COLO668 (cell line): ENCODE data around the gene ERICH6.
A peak's percentile ranks its signal among the peaks of the same experiment; 100 is the strongest.

ENCODE experiments used
- DNase-seq: peaks from one replicate; lab custom pipeline; 2025; ENCODE audit not compliant: unreplicated experiment; lab: John Stamatoyannopoulos, UW

ERICH6 gene

DNA sequence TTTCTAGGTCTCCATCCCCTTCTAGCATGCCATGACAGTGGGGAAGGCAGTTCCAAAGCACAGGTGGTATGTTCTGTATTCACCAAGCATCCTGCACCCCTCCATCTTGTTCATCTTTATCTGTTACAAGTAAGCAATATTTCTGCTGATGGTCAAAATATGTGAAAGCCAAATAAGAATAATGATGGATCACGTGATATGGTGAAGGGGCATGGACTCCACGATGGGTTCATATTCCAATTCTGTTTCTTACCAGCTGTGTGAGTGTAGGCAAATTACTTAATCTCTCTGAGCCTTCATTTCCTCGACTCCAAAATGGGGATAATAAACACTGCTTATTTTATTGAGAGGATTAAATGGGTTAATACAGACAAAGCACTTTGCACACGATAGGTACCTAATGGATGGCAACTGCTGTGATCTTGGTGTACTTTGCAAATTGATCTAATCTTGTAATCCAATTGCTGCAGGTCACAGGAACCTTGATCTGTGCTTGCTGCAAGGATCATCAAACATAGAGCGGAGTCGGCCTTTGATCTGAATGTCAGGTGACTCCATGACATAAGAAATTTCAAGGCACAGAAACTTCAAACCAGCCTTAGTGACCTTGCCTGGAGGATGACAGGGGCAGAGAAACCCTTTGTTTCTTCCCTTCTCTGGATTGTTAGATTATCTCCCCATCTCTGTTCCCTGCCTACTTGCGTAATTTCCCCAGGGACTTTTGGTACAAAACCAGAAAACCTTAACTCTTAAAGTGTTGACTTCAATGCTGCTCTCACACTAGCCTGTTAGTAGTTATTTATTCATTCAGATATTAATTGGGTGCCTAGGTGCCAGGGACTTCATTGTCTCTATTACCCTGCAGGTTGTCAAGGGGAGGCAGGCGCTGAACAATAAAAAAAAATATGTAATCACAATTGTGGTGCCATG, 33.4 kb upstream of the ERICH6 start:
- DNase-seq: no peak

DNA sequence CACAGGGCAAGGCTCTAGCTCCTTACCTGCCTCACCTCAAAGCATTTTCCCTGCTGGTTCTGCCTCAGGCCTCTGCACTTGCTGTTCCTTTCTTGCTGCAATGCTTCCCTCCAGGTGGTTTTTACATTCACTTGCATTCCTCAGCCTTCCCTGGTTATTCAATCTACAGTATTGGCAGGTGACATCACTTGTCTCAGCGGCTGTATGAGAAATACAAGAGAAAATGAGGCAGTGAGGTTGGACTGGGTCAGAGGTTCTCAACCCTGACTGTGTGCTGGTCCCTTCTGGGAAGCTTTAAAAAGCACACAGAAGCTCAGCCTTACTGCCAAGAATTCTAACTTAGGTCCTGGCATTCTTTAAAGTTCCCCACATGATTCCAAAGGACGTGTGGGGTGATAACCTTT, 32.6 kb upstream of the ERICH6 start:
- DNase-seq: no peak

DNA sequence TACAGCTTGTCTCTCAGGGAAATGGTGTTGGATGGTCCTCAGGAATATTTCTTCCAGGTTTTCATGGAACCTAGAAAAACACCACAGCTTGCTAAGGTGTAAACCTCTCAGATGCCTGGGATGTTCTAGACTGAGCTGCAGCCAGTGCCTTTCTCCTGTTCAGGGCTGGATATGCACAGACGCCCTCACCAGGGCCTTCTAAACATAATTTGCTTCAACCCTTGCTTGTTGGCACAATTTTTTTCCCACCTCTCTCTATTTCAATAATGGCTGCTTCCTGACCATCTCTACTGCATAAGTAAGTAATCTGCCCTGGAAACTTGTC, 31.0 kb upstream of the ERICH6 start:
- no peak for DNase-seq

DNA sequence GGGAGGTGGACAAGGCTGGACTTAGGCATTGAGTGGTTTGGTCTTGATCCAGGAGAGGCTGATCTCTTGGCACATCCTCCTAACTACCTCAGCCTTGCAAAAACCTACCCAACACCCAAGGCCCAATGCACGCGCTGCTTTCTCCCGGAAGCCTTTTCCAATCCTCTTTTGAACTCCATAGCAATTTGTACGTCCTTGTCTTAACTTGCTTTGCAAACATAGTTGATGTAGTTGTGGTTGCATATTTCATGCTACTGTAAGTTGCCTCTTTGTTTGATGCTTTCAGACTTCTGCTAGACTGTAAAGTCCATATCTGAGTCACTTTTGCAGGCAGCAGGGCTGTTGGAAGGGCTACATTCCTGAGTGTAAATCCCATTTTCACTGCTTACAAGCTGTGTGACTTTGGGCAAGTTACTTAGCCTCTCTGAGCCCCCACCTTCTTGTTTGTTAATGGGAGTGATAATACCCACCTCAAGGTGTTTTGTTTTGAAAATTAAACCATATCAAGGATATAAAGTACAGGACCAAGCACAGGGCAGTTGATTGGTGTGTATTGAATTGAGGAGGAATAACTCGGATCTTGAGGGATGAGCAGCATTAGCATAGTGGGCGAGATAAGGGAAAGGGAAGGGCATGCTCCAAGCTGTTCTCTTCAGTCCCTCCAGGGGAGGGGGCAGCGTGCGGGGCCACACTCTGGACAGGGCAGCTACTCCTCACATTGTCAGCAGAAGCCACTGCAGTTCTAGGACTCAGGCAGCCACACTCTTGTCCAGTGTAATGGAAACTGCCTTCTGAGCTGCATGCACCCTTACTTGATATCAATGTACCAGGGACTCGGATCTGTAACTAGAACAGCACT, 30.4 kb upstream of the ERICH6 start:
- no peak for DNase-seq

DNA sequence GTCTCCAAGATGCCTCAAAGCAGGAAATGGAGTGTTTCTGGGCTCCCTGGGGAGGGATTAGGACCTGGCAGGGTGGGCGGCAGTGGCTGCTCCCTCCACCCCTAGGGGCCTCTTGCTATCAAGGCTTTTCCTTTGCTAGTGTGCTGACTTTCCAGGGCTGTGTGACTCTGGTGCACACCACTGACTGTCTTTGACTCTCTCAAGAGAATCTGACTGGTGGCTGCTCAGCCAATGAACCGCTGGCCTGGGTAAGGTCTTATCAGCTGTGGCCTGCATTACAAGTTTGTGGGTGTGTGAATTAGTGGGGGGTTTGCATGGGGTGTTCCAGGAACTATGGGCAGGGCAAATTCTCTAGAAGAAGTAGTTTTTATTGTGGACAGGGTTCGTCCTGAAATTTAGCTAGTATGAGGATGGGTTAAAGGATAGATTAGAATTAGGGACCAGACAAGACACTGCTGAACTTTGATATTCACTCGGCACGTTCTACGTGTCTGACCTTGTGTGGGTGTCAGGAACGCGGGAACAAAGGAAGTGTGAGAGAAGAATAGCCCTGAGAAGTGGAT, 29.7 kb upstream of the ERICH6 start:
- no peak for DNase-seq

DNA sequence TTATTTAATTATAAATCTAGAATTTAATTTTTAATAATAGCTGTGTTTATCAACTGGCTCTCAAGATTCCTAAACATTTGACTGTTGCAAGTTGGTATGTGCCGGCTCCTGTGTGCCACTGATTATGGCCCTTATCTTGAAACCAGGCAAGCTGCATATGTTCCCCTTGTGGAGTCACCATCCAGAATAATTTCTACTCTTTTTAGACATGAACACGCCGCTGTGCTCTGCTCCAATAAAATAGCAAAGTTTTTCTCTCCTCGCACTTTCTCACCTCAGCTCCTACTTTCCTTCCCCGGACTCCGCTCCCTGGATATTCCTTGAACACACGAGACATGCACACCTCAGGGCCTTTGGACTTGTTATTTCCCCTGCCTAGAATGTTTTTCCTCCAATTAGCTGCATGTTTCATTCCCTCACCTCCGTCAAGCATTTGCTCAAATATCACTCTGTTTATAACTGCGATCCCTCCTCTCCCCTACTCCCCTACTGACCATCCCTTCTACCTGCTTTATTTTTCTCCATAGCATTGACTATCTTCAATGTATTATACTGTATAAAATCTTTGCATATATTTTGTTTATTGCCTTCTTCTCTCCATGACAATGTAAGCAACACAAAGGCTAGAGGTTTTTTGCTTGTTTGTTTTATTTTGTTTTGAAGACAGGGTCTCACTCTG, 26.1 kb upstream of the ERICH6 start:
- DNase-seq: no peak

DNA sequence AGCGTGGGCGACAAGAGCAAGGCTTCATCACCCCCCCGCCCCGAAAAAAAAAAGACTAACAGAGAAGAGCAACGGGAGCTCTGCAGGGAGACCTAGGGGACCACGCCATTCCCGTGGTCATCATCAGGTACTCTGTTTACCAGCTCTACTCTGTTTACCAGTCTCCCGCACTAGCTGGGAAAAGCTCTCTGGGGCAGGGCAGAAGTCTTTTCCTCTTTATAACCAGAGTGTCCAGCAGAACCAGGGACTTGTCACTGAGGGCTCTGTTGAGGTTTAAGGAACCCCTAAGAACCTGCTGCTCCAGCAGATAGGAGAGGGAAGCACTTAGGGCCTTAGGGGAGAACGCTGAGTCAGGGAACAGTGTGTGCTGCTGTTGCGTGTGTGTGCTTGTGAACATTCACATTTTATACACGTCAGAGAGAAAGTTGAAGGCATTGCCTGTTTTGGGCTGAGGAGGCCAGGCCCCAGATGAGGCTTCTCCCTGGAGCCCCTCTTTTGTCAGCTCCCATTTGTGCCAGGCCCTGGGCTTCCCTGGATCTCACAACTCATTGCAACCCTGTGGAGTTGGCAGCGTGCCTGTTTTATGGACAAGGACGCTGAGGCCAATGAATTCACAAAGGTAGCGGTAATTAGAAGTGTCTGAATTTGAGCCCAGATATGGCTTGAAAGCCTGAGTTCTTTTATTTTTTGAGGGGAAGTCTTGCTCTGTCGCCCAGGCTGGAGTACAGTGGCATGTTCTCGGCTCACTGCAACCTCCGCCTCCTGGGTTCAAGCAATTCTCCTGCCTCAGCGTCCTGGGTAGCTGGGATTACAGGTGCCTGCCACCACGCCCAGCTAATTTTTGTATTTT, 24.2 kb upstream of the ERICH6 start:
- DNase-seq: no peak

DNA sequence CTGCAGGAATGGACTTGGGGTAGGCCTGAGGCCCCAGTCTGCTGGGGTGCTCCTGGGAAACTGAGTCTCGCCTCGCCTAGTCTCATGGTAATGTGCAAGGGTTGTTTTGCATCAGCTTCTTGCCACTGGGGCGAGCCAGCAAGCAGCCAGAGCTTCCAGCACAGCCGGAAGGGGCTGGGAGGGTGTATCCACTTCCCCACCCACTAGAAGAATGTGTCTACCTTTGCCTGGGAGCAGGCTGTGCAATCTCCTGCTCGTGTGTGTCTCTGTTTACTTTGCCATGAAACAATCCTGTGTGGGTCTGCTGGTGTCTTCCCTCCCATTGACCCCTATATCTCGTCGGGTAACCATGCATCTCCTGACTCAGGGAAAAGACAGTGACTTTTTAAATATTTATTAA, 21.8 kb upstream of the ERICH6 start:
- DNase-seq: no peak

DNA sequence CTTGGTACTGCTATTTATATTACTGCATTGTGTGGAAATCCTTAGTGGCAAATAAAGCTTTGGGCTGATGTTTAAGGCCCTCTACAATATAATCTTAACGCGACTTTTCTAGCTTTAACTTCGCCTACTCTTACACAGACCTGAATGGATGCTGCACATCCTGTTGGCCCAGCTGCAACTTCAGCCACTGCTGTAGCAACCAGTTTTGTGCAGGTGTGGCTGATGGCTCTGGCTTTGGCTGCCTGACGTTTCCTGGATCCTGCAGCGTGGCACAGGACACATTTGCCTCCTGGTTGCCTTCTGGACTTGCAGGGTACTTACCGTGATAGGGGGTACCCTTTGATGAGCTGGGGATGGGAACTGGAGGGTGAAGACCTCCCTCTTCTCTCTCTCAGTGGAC, 20.2 kb upstream of the ERICH6 start:
- DNase-seq: peak; percentile 7

DNA sequence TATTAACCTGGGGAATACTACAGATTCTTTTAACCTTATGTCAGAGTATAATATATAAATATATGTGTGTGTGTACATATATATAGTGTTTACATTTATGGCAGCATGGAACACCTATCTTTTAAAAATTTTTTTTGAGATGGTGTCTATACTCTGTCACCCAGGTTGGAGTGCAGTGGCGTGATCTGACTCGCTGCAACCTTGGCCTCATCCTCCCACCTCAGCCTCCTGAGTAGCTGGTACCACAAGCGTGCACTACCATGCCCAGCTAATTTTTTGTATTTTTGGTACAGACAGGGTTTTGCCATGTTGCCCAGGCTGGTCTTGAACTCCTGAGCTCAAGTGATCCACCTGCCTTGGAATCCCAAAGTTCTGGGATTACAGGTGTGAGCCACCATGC, 18.5 kb upstream of the ERICH6 start:
- DNase-seq: no peak

DNA sequence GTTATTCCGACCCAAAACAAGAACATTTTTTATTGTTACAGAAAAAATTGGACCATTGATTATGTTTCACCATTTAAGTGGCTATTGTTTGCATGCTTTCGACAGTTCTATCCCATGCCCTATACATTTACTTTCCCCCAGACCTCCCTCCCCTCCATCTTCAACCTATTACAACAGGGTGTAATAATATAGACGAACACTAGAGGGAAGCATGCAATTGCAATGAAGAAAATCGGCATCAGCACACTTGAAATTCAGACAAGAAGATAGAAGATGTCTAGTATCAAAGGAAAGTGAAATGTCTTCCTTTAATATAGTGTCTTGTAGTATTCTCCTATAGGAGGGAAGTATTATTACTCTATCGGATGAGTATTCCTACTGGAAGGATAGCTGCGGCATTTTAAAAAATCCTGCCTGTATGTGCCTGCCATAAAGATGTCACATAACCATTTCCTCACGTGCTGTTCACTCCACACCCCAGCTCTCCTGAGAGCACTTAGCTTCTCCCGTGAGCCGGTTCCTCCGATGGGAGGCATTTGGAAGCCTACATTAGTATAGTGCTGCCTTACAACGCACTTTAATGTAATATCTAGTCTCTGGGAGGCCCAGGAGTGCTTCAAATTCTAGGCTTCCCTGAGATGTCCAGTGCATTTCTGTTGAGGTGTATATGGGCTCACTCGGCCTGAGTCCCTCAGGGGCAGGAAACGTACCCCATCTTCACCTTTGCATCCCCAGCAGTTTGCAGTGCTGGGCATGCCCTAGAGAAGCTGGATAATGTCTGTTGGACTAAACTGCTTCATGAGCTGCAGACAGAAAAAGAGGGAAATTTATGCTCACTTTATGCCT, 17.8 kb upstream of the ERICH6 start:
- DNase-seq: no peak

DNA sequence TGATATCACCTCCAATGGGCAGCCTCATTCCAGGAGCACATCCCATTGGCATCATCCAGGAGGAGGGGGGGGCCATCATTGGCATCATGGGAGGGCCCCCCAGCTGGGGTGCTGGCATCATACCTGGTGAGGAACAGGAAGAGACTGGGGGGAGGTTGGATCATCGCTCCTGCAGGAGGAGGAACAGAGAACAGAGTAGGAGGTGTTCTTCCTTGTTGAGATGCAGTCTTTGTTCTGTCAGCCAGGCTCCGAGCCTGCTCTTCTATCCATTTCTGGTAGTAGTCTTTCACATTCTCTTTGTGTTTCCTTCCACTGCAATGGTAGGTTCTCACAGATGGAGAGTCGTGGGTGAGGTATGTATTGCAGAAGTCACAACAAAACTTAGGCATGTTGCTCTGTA, 16.7 kb upstream of the ERICH6 start:
- no peak for DNase-seq

DNA sequence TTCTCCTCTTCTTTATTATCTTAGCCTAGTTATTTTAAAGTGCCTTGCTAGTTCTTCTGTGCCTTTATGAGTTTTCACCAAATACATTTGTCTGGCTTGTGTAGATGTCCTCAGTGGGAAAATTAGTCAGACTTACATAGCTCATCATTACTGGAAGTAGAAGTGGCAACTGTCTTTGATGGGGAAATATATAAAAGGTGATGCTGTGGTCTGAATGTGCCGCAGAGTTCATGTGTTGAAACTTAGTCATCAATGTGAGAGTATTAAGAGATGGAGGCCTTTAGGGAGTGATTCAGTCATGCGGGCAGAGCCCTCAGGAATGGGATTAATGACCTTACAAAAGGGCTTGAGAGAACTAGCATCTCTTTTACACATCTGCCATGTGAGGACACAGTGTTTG, 6.4 kb upstream of the ERICH6 start:
- no peak for DNase-seq

DNA sequence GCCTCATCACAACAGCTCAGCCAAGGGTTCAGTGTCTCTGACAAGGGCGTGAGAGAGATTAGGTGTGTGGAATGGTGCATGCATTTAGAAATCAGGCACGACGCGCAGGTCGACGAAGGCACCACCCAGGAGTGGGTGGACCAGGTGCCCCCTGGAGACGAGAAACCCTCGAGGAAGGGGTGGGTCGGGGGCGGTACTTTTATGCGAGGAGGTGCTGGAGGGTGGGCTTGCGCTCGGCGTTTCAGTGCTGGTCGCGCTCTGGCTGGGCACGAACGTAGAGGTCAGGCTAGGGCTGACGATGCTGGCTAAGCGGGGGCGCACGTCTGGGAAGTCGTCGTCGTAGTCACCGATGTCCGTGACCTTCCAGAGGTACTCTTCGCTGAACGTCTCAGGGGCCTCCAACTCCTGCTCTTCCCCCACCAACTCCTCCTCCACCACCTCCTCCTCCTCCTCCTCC, 393 bp downstream of the ERICH6 start:
- peak; percentile 17 for DNase-seq

DNA sequence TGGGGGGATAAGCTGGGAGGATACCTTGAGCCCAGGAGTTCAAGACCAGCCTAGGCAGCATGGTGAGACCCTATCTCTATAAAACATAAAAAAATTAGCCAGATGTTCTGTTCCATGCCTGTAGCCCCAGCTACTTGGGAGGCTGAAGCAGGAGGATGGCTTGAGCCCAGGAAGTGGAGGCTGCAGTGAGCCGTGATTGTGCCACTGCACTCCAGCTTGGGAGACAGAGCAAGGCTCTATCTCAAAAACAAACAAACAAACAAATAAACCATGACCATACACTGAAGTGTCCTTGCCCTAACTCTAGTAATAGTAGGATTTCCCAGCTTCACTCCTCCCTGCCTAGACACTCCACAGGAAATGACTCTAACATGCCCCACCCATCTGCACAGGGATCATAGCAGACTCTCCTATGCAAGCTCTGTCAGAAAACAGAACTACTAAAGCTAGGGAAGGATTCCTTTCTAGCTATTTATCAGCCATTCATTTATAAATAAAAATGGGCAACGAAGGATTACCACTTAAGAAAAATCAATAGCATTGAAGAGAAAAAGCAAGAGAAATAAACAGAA, 4.6 kb downstream of the ERICH6 start:
- DNase-seq: no peak

DNA sequence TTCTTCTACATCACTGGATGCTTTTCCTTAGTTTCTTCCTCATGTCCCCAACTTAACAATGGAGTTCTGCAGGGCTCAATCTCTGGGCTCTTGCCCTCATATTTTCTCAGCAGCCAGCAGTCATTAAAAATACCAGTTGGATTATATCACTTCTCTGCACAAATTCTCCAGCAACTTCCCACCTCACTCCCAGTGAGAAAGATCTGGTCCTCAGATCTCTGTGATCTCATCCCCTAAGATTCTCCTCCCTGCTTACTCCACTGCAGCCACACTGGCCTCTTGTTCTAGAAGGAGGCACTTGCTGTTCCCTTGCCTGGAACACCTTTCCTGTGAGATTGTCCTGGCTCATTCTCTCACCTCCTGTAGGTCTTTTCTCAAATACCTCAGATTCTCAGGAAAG, 6.1 kb downstream of the ERICH6 start:
- DNase-seq: no peak

DNA sequence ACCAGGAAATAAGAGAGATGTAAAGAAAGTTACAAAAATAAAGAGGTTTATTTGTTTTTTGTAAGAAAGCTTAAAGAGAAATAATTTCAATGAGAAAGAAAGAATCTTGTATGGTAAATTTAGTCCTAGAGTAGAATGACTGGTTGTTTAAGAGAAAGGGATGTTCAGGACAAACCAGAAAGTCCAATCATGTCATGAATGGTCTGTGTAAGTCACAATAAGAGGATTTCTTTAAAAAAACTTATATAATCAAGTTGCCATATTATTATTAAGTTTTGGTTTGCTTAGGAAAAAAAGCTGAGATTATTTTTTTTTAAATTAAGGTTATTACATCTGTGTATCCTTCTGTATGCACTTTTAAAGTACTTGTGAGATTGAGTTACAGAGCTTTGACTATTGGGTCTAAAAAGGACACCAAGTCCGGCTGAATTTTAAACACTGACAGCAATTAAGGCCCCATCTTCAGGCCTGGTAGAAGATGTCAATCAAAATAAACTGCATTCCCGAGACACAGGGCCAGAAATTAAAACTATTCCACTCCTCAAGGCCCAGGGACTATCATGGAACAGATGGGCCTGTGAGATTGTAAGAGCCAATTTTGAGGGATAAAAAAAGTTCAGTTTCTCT, 12.2 kb downstream of the ERICH6 start:
- DNase-seq: no peak

DNA sequence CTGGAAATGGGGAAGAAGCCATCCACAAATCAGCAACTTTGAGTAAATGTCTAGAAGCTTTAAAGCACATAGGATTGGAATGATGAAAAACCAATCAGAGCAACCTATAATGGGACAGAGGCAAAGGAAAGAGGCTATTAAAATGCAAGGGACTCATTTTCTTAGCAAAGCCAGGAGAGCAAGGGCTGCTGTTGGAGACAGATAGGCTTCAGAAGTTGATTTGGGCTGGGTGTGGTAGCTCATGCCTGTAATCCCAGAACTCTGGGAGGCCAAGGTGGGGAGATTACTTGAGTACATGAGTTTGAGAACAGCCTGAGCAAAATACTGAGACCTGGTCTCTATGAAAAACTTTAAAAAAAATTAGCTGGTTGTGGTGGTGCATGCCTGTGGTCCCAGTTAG, 16.1 kb downstream of the ERICH6 start:
- DNase-seq: no peak

DNA sequence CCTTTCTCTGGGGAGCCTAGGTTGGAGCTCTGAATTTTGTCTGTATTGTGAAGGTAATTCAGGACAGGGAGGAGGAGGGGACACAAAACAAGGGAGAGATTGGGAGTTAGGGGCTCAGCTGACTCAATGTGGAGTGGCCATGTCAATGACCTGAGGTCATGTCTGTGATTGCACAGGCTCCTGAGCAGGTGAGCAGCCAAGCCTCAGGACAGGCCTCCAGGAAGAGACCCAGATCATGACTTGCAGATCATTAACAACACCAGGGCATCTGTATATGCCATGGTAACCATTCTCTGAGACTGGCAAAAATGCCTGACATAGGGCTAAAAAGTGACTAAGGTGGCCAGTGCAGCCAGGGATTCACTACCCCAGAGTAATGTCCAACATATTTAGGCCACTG, 20.9 kb downstream of the ERICH6 start:
- no peak for DNase-seq
